Measurements from ENCODE around the gene GUCY2D. TPM values are rescaled to one million over a fixed set of nuclear protein-coding genes. Genes with fewer than 3 reads are reported as not detected.

The GUCY2D gene
- total RNA-seq, 2 experiments from 2014 or later: not detected

GRCh38 chr17:7971651-7972050 lies 30.8 kb upstream of the GUCY2D start:
- intact Hi-C loops (cut with micrococcal nuclease; ENCODE audit: unreplicated experiment): no loop called here
- H2AFZ ChIP-seq (ENCODE audit: low read length): no peak overlapping the region
- H3K4me1 ChIP-seq (ENCODE audit: insufficient read depth, low read length, poor library complexity, severe bottlenecking): no peaks in the 10 kb centered on the region
- ChIA-PET POLR2A (no interaction called here), CTCF (ENCODE audit: unreplicated experiment) (no interaction called here)
- H3K9me3 ChIP-seq (ENCODE audit: low read length): peaks cover 18% of the 10 kb centered on the region
- no peak for TF ChIP-seq CTCF (conservative IDR thresholded peaks at IDR 0.05; ENCODE audit: low read length)
- TF ChIP-seq EZH2phosphoT487 (IDR thresholded peaks at IDR 0.05; ENCODE audit: borderline replicate concordance, low read depth, low read length): no peak
- BruUV-seq (replicated peaks): no TSS peak
- no peaks in the 10 kb centered on the region for H3K79me2 ChIP-seq (ENCODE audit: insufficient read depth, low read depth, low read length)
- no peaks in the 10 kb centered on the region for H3K36me3 ChIP-seq (ENCODE audit: insufficient read depth, low read length)
- no peak for DNase-seq (ENCODE audit: low spot score)
- H3K4me3 ChIP-seq (ENCODE audit: low read depth, low read length, poor library complexity, severe bottlenecking): no peak overlapping the region
- no peak overlapping the region for H3K27ac ChIP-seq (ENCODE audit: low read depth, low read length, poor library complexity, severe bottlenecking)
- no peaks in the 10 kb centered on the region for H3K9me2 ChIP-seq (ENCODE audit: insufficient read depth, low read length)
- no peak overlapping the region for H3K4me2 ChIP-seq (ENCODE audit: low read length)
- no peaks in the 10 kb centered on the region for H4K20me1 ChIP-seq (ENCODE audit: insufficient read depth, low read length)

GRCh38 chr17:7972131-7972785 lies 30.2 kb upstream of the GUCY2D start:
- Histone ChIP-seq H3K4me2 (ENCODE audit: low read length) (no peak overlapping the region), H3K9me2 (ENCODE audit: insufficient read depth, low read length) (no peaks in the 10 kb centered on the region), H3K79me2 (ENCODE audit: insufficient read depth, low read depth, low read length) (no peaks in the 10 kb centered on the region), H3K27ac (ENCODE audit: low read depth, low read length, poor library complexity, severe bottlenecking) (no peak overlapping the region), H3K9me3 (ENCODE audit: low read length) (peaks cover 18% of the 10 kb centered on the region), H3K4me1 (ENCODE audit: insufficient read depth, low read length, poor library complexity, severe bottlenecking) (no peaks in the 10 kb centered on the region), H3K36me3 (ENCODE audit: insufficient read depth, low read length) (no peaks in the 10 kb centered on the region), H2AFZ (ENCODE audit: low read length) (no peak overlapping the region), H4K20me1 (ENCODE audit: insufficient read depth, low read length) (no peaks in the 10 kb centered on the region), H3K4me3 (ENCODE audit: low read depth, low read length, poor library complexity, severe bottlenecking) (no peak overlapping the region)
- intact Hi-C loops (cut with micrococcal nuclease; ENCODE audit: unreplicated experiment): no loop called here
- peak; percentile 12 for DNase-seq (ENCODE audit: low spot score)
- POLR2A ChIA-PET: no interaction called here
- CTCF ChIA-PET (ENCODE audit: unreplicated experiment): no interaction called here
- TF ChIP-seq EZH2phosphoT487 (IDR thresholded peaks at IDR 0.05; ENCODE audit: borderline replicate concordance, low read depth, low read length) (no peak), CTCF (conservative IDR thresholded peaks at IDR 0.05; ENCODE audit: low read length) (peak; percentile 69)
- BruUV-seq (replicated peaks): no TSS peak

GRCh38 chr17:7974638-7975131 lies 27.7 kb upstream of the GUCY2D start:
- Histone ChIP-seq H3K4me2 (ENCODE audit: low read length) (no peak overlapping the region), H3K4me3 (ENCODE audit: low read depth, low read length, poor library complexity, severe bottlenecking) (no peak overlapping the region), H2AFZ (ENCODE audit: low read length) (no peak overlapping the region), H4K20me1 (ENCODE audit: insufficient read depth, low read length) (no peaks in the 10 kb centered on the region), H3K4me1 (ENCODE audit: insufficient read depth, low read length, poor library complexity, severe bottlenecking) (no peaks in the 10 kb centered on the region), H3K9me2 (ENCODE audit: insufficient read depth, low read length) (no peaks in the 10 kb centered on the region), H3K9me3 (ENCODE audit: low read length) (peaks cover 18% of the 10 kb centered on the region), H3K36me3 (ENCODE audit: insufficient read depth, low read length) (no peaks in the 10 kb centered on the region), H3K27ac (ENCODE audit: low read depth, low read length, poor library complexity, severe bottlenecking) (no peak overlapping the region), H3K79me2 (ENCODE audit: insufficient read depth, low read depth, low read length) (no peaks in the 10 kb centered on the region)
- no peak for DNase-seq (ENCODE audit: low spot score)
- CTCF ChIA-PET (ENCODE audit: unreplicated experiment): no interaction called here
- POLR2A ChIA-PET: no interaction called here
- intact Hi-C loops (cut with micrococcal nuclease; ENCODE audit: unreplicated experiment): no loop called here
- TF ChIP-seq CTCF (conservative IDR thresholded peaks at IDR 0.05; ENCODE audit: low read length) (no peak), EZH2phosphoT487 (IDR thresholded peaks at IDR 0.05; ENCODE audit: borderline replicate concordance, low read depth, low read length) (no peak)
- no TSS peak for BruUV-seq (replicated peaks)

All from OCI-LY7 (cell line).